ENCODE measurements around the gene ADGRB3. TPM values are rescaled to one million over a fixed set of nuclear protein-coding genes. Genes with fewer than 3 reads are reported as not detected.

ADGRB3 gene
- total RNA-seq, 1 donor from 2014 or later: 1.8 TPM

DNA sequence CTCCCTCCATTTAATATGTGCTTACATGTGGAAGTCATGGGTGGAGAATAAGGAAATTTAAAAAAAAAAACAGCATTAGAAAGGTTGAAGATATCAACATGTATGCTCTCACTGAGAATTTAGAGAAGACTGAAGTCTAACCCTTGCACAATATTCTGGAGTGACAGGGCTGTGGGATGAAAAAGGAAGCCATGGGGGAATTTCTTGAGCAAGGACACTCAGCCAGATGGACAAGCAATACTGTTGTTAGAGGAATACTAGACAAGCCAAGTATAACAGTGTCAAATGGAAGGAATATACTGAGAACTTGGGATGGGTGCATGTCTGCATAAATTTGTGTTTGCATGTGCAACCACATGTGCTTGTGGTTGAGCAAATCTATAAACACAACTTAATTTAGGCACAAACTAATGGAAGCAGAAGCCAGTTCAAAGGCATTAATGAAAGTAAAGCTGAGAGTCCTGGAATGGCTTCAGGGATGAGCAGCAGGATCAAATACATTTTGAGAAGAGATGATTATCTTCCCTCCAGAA, 119.7 kb downstream of the ADGRB3 start:
- TF ChIP-seq, protein P1, sequence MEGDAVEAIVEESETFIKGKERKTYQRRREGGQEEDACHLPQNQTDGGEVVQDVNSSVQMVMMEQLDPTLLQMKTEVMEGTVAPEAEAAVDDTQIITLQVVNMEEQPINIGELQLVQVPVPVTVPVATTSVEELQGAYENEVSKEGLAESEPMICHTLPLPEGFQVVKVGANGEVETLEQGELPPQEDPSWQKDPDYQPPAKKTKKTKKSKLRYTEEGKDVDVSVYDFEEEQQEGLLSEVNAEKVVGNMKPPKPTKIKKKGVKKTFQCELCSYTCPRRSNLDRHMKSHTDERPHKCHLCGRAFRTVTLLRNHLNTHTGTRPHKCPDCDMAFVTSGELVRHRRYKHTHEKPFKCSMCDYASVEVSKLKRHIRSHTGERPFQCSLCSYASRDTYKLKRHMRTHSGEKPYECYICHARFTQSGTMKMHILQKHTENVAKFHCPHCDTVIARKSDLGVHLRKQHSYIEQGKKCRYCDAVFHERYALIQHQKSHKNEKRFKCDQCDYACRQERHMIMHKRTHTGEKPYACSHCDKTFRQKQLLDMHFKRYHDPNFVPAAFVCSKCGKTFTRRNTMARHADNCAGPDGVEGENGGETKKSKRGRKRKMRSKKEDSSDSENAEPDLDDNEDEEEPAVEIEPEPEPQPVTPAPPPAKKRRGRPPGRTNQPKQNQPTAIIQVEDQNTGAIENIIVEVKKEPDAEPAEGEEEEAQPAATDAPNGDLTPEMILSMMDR (IDR thresholded peaks at IDR 0.05; ENCODE audit: unreplicated experiment): no peak
- Mint-ChIP-seq H3K9me3 (ENCODE audit: low read depth) (no peaks in the 10 kb centered on the region), H3K36me3 (ENCODE audit: insufficient read depth) (no peaks in the 10 kb centered on the region), H3K4me3 (ENCODE audit: low read depth) (no peak overlapping the region), H3K4me1 (ENCODE audit: low read depth) (no peaks in the 10 kb centered on the region), H3K27ac (no peak overlapping the region), H3K27me3 (no peaks in the 10 kb centered on the region)
- DNase-seq (ENCODE audit: low spot score, unreplicated experiment): no peak

DNA sequence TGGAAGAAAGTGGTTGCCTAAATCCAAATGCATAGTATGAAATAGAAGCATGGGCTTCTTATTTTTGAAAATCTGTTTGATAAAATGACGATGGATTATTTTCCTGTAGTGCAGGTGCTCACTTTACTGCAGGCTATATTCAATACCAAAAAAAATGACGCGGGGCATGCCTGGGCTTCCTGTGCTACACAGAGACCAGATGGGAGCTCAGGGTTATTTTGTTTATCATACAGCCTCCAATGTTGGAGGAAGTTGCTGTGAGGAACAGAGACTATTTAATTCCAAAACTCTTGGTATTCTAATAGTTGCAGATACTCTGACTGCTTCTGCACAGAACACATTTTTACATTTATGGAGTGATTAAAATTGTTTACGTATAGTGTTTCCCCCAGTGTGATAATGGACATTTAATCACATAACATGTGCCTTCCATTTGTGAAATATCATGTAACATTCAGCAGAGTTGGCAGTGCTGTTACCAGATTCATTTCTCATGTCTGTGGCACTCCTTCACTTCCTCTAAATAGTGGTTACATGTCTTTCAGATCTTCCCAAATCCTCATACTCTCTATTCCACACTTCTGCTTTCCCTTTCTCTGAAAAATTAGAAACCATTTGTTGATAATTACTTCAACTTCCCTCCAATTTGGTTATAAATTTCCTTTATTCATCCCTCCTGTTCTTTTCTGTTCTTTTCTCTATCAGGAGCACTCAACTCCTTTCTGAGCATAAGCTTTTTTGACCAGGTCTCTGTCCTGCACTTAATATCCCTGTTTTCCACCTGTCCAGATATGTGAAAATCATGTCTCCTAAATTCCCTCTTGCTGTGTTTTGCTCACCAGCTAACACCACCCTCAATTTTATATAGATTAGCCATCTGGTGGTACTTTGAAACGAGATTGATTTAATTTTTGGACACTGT, 121.6 kb downstream of the ADGRB3 start:
- Mint-ChIP-seq H3K36me3 (ENCODE audit: insufficient read depth) (no peaks in the 10 kb centered on the region), H3K9me3 (ENCODE audit: low read depth) (no peaks in the 10 kb centered on the region), H3K4me1 (ENCODE audit: low read depth) (no peaks in the 10 kb centered on the region), H3K4me3 (ENCODE audit: low read depth) (no peak overlapping the region), H3K27ac (no peak overlapping the region), H3K27me3 (no peaks in the 10 kb centered on the region)
- TF ChIP-seq, protein P1 (IDR thresholded peaks at IDR 0.05; ENCODE audit: unreplicated experiment): no peak
- no peak for DNase-seq (ENCODE audit: low spot score, unreplicated experiment)

DNA sequence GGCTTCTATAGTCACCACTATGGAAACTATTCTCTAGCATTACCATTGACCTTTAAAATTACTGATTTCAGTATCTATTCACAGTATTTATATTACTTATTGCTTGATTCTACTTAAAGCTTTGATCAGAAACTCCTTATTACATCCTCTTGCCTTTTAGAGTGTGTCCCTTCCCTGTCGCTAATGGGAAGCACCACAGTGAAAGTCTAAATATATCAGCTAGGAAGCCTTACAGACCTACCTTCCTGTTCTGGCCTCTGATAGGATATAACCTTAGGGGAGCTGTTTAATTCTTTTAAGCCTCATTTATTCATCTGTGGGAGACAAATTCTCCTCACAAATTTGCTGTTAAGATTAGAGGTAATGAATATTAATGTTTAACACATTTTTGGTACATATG, 122.7 kb downstream of the ADGRB3 start:
- Mint-ChIP-seq H3K36me3 (ENCODE audit: insufficient read depth) (no peaks in the 10 kb centered on the region), H3K4me1 (ENCODE audit: low read depth) (no peaks in the 10 kb centered on the region), H3K9me3 (ENCODE audit: low read depth) (no peaks in the 10 kb centered on the region), H3K27ac (no peak overlapping the region), H3K27me3 (no peaks in the 10 kb centered on the region), H3K4me3 (ENCODE audit: low read depth) (no peak overlapping the region)
- DNase-seq (ENCODE audit: low spot score, unreplicated experiment): no peak
- TF ChIP-seq, protein P1 (IDR thresholded peaks at IDR 0.05; ENCODE audit: unreplicated experiment): no peak

DNA sequence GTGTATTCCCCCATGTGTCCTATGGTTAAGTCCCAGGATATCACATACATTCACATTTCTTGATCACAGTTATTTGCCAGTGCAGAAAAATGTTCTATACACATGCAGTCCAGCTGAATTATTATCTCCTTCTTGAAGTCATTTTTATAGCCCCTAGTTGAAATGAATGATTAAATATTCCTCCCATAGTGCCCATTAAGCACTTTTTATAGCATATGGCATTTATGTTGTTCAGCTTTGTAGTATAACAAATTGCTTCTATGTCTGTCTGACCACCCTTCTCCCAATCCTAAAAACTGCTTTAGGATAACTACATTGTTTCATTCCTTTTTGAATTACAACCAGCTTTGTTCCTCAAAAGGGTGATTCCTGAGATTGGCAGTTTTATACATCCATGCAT, 123.5 kb downstream of the ADGRB3 start:
- no peaks in the 10 kb centered on the region for H3K4me1 Mint-ChIP-seq (ENCODE audit: low read depth)
- no peaks in the 10 kb centered on the region for H3K27me3 Mint-ChIP-seq
- H3K27ac Mint-ChIP-seq: no peak overlapping the region
- no peaks in the 10 kb centered on the region for H3K36me3 Mint-ChIP-seq (ENCODE audit: insufficient read depth)
- H3K9me3 Mint-ChIP-seq (ENCODE audit: low read depth): no peaks in the 10 kb centered on the region
- H3K4me3 Mint-ChIP-seq (ENCODE audit: low read depth): no peak overlapping the region
- TF ChIP-seq, protein P1 (IDR thresholded peaks at IDR 0.05; ENCODE audit: unreplicated experiment): no peak
- DNase-seq (ENCODE audit: low spot score, unreplicated experiment): no peak

DNA sequence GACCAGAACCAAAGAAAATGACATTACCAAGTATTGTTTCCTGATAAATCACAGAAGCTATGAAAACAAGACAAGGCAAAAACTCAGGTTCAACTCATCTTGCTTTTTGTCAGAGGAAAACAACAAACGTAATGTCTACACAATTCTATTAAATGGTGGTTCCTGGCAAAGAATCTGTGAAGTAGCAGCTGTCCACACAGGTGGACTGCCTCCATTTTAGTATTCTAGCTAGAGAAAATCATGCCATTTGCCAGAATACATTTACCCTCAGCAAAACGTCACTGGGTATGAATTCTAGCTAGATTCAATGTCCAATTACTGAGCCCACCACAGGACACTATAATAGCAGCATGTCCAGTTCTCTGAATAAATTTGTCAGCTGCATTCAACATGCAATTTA, 125.4 kb downstream of the ADGRB3 start:
- Mint-ChIP-seq H3K4me3 (ENCODE audit: low read depth) (no peak overlapping the region), H3K4me1 (ENCODE audit: low read depth) (no peaks in the 10 kb centered on the region), H3K36me3 (ENCODE audit: insufficient read depth) (no peaks in the 10 kb centered on the region), H3K9me3 (ENCODE audit: low read depth) (no peaks in the 10 kb centered on the region), H3K27me3 (no peaks in the 10 kb centered on the region), H3K27ac (no peak overlapping the region)
- DNase-seq (ENCODE audit: low spot score, unreplicated experiment): no peak
- TF ChIP-seq, protein P1 (IDR thresholded peaks at IDR 0.05; ENCODE audit: unreplicated experiment): no peak
